Fibroblast of upper back skin (primary cell): Measurements from ENCODE around the gene SNX27.
"Not testable (repeated sequence)": the region's sequence is repeated elsewhere in the genome, so short reads cannot be mapped to it uniquely, and the experiment has no call there.

ENCODE experiments used
- DNase-seq: peaks from one replicate; pipeline ENCODE4 v3.0.0-alpha.2; 2013

Gene SNX27

GRCh38 chr1:151643085-151643484 is 31.2 kb downstream of the SNX27 start:
- not testable (repeated sequence) for DNase-seq

- peak; percentile 50 for DNase-seq
These were observed 32.2 kb downstream of the SNX27 start for GRCh38 chr1:151644001-151644400.

DNA sequence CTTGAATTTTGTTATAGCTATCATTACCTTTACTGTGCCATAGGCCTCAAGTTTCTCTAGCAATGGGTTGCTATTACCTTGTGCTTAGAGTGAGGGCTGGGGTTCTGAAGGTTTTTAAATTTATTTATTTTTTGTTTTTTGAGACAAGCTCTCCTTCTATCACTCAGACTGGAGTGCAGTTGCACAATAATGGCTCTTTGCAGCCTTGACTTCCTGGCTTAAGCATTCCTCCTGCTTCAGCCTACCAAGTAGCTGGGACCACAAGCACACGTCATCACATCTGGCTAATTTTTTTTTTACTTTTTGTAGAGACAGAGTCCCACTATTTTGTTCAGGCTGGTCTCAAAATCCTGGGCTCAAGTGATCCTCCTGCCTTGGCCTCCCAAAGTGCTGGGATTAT is 41.5 kb downstream of the SNX27 start:
- DNase-seq = peak; percentile 58

DNA sequence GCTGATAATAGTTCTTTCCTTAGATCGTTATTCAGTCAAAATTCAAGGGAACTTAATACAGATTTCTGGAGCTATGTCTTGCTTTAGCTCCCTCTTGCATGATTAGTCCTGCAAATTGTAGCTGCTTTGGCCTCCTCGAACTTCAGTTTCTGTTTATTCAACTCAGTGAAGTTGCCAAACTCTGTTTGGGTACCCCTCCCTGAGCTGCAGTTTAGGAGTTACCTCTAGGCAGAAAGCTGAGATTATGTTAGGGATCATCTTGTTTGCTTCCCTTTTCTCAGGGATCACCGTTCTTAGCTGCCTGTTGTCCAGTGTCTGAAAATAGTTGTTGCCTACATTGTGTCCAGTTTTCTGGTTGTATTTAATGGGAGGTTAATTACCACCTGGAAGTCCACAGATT is 43.5 kb downstream of the SNX27 start:
- DNase-seq = no peak

DNA sequence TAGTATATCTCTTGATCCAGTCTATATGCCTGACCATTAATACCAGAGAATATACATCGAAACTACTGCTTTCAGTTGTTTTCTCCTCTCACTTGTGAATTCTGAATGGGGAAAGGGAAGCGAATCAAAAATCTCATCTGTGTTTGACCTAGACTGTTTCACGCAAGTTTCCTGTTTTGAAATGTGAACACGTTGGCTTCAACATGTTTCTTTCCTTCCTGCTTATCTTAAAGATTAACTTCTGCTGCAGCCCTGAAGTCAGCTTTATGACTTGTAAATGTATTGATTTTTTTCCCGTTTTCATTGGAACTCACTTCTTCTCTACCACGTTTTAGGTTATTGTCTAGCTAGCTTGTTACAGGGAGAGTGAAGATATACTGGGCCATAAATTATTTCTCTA is 49.9 kb downstream of the SNX27 start:
- no peak for DNase-seq

- DNase-seq = no peak
These were observed 56.2 kb downstream of the SNX27 start for GRCh38 chr1:151668090-151668489.

DNA sequence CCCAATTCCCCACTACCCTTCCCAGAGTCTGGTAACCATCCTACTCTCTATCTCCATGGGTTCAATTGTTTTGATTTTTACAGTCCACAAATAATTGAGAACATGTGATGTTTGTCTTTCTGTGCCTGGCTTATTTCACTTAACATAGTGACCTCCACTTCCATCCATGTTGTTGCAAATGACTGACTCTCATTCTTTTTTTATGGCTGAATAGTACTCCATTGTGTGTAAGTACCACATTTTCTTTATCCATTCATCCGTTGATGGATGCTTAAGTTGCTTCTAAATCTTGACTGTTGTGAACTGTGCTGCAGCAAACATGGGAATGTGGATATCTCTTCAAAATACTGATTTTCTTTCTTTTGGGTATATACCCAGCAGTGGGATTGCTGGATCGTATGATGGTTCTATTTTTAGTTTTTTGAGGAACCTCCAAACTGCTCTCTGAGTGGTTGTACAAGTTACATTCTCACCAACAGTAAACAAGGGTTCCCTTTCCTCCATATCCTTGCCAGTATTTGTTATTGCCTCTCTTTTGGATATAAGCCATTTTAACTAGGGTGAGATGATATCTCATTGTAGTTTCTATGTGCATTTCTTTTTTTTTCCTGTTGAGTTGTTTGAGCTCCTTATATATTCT is 58.3 kb downstream of the SNX27 start:
- not testable (repeated sequence) for DNase-seq

DNA sequence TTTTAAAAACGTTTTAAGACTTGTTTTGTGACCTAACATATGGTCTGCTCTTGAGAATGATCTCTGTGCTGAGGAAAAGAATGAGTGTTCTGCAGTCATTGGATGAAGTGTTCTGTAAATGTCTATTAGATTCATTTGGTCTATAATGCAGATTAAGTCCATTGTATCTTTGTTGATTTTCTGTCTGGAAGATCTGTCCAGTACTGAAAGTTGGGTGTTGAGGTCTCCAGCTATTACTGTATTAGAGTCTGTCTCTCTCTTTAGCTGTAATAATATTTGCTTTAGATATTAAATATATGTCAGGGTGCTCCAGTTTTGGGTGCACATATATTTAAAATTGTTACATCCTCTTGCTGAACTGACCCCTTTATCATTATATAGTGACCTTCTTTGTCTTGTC is 61.6 kb downstream of the SNX27 start:
- DNase-seq = no peak

DNA sequence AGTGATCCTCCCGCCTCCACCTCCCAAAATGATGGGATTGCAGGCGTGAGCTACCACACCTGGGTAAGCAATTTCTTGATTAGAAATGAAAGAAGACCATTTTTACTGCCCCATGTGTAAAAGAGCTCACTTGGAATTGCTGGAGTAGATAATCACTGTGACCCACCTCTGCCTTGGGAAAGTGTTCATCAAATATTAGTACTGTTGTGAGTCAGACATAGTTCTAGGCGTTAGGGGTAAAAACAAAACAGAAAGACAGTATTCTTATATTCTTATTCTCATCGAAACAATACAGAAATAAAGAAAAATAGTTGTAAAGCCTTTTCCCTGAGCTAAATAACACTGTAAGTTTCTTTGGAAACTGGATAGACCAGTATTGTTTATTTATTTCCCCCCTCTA is 68.5 kb downstream of the SNX27 start:
- peak; percentile 9 for DNase-seq

DNA sequence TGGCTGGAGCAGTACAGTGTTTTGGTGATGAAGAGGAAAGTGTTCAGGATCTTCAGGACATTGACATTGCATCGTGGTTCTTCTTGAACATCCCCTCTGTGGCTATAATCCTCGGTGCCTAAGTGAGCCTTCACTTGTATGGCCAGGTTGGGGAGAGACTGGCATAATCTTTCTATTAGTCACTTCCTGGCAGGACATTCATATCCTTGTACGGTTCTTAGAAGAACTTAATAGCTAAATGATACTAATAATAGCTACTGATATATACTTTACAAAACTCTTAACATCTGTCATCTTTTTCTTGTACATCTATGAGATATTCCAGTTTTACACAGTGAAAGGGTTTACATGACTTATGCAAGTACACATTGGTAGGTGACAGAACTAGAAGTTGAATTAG is 69.0 kb downstream of the SNX27 start:
- peak; percentile 93 for DNase-seq

- DNase-seq = peak; percentile 74
These were observed 70.1 kb downstream of the SNX27 start for GRCh38 chr1:151681923-151682322.

DNA sequence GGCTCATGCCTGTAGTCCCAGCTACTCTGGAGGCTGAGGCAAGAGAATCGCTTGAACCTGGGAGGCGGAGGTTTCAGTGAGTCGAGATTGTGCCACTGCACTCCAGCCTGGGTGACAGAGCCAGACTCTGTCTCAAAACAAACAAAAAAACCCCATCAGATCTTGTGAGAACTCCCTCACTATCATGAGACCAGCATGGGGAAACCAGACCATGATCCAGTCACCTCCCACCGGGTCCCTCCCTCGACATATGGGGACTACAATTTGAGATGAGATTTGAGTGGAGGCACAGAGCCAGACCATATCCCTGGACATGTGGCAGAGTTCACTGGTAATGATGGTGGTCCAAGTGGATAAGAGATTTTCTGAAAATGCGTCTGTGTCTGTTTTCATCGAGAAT is 71.1 kb downstream of the SNX27 start:
- not testable (repeated sequence) for DNase-seq

DNA sequence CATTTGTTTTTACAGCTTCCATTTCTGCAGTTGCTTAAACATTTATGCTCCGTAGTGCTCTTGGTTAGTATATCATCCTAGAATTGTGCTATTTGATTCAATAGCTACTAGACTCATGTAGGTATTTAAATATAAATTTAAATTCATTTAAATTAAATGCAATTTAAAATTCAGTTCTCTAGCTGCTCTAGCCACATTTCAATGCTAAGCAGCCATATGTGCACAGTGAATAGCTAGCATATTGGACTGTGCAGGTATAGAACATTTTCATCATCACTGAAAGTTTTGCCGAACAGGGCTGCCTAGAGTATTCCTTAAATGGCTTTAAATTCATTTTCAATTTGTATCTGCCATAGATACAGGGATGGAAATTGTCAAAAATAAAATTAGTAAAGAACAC is 72.3 kb downstream of the SNX27 start:
- no peak for DNase-seq

GRCh38 chr1:151686561-151686960 is 74.7 kb downstream of the SNX27 start:
- no peak for DNase-seq

DNA sequence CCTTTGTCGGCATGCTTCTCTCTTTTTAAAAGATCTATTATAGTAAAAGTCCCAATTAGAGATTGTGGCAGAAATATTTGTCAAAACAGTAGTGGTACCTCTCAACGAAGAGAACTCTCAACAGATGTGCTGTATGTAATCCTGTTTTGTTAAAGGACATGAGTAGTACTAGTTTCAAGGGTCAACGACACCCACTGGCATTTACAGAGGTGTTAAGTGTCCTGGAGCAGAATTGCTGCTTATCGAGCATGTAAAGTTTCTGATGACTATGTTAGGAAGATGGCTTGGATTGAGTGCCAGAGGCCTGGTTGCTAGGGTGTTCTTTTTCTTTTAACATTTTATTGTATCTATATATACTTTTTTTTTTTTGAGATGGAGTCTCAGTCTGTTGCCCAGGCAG is 77.6 kb downstream of the SNX27 start:
- no peak for DNase-seq

GRCh38 chr1:151692226-151692625 is 80.4 kb downstream of the SNX27 start:
- DNase-seq = no peak

DNA sequence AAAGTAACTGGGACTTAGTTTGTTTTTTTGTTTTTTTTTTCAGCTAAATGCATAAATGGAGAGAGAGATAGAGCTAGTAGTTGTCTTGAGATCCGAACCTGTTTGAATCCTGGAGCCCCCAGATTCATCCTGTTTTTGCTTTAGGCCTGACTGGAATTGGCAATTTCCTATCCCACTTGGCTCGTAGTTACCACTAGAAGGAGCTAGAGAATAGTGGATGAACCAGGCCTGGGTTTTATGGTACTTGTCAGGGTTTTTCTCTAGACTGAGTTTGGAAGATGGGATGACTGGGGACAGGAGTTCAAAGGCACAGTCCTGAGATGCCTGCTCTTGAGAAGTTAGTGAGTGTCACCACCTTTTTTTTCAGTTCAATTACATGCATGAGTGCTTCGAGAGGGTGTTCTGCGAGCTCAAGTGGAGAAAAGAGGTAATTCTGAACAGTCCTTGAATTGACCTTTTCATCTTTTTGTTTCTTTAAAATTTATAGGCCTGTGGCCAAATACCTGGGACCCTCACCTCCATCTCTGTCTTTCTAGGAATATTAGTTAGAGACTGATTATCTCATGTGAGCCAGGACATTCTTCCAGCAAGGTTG is 81.3 kb downstream of the SNX27 start:
- peak; percentile 38 for DNase-seq

- no peak for DNase-seq
These were observed 89.7 kb downstream of the SNX27 start for GRCh38 chr1:151701515-151701914.

DNA sequence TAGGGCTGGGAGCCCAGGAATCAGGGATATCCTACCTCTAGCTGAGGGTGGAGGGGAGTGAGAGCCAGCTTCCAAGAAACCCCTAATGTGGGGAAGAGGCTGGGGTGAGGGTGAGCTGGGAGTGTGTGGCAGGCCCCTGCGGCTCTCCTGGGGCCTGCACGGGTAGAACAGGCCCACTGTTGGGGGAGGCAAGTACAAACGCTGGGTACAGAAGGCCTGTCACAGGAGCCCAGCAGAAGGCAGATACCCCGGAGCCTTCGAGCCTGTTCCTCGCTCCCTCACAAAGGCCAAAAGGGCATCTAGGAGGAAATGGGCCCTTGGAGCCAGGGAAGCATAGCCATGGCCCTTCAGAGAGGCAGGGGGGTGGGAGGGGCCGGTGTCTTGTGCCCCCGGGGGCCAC is 91.1 kb downstream of the SNX27 start:
- DNase-seq = no peak

DNA sequence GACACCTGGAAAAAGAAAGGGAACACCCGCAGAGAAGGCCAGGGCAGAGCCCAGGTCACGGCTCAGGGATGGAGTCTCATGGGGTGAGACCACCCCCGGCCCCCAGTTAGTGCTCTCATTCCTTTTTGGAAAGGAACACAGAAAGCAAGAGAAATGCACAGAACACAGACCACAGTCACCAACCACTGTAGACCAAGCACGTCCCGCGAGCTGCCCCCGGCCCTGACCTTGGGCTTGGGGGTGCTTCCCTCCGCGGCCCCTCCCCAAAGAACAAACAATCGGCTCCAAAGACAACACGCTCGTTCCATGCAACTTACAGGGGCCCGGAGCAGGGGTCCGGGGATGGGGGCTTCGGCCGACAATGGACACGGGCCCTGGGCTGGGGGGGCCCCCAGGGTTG is 92.0 kb downstream of the SNX27 start:
- no peak for DNase-seq

DNA sequence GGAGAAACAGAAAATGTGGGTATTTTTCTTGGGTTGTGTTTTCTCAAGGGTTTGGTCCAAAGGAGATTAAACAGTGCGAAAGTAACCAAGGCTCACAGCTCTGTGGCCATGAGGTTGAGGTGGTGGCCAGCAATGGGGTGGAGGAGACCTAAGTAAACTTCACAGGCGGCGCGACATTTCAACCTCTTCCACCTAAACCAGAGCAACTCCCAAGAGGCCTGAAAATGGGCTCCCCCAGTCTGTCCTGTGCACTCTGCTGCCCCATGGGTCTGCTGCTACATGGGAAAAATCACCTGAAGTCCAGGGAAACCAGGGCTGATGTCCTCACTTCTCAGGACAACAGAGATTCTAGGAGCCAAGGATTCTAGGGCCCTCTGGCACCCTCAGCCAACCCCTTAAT is 92.4 kb downstream of the SNX27 start:
- no peak for DNase-seq

DNA sequence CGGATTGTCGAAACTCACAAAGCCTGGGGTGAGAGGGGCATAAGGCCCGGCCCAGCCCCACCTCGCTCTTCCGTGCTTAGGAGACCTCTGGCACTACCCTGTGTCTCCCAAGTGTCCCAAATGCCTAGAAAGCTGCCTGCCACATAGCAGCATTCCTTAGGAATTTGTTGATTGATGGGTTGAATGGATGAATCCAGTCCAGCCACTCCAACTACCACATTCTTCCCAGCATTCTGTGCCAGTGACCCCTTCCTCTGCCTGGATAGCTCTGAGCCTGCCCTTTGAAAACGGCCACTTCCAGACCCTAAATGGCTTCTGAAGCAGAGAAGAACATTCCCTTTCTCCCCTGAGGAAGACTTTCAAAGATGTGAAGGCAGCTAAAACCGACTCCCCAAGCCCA is 93.3 kb downstream of the SNX27 start:
- DNase-seq = no peak

- DNase-seq = no peak
These were observed 94.1 kb downstream of the SNX27 start for GRCh38 chr1:151705753-151706463.
